Adrenal gland (tissue), 5 donors: ENCODE results near the gene TLE3.

Experiments used
- POLR2A ChIP-seq, 2 donors: fragments of 450-650 bp; IDR thresholded peaks; one replicate each; pipeline ENCODE4 v1.6.1; 2017; ENCODE audit warnings: antibody characterized with exemption in 2 of 2, mild to moderate bottlenecking in 2 of 2, moderate library complexity in 1 of 2
- TF ChIP-seq, protein P1 (sequence below), 6 experiments: fragments of 450-650 bp in 4 of 6; fragments of 200-600 bp in 2 of 6; sonication (generic) in 1 of 6; IDR thresholded peaks; 1 replicate in 5 of 6; 2 replicates in 1 of 6; pipeline versions ENCODE4 v1.5.1 to v1.8.0; 2016 to 2021; ENCODE audit warnings: antibody characterized with exemption in 6 of 6, mild to moderate bottlenecking in 2 of 6, moderate library complexity in 1 of 6
- donor health status: DM: no; HTN: no; CAD: no.

GRCh38 chr15:70032509-70032908, 65.2 kb downstream of the TLE3 start:
- TF ChIP-seq POLR2A (IDR thresholded peaks at IDR 0.05) = no peak
- TF ChIP-seq, protein P1, sequence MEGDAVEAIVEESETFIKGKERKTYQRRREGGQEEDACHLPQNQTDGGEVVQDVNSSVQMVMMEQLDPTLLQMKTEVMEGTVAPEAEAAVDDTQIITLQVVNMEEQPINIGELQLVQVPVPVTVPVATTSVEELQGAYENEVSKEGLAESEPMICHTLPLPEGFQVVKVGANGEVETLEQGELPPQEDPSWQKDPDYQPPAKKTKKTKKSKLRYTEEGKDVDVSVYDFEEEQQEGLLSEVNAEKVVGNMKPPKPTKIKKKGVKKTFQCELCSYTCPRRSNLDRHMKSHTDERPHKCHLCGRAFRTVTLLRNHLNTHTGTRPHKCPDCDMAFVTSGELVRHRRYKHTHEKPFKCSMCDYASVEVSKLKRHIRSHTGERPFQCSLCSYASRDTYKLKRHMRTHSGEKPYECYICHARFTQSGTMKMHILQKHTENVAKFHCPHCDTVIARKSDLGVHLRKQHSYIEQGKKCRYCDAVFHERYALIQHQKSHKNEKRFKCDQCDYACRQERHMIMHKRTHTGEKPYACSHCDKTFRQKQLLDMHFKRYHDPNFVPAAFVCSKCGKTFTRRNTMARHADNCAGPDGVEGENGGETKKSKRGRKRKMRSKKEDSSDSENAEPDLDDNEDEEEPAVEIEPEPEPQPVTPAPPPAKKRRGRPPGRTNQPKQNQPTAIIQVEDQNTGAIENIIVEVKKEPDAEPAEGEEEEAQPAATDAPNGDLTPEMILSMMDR (IDR thresholded peaks at IDR 0.05) = no peak
